Heart left ventricle (tissue), 16 donors: Measurements from ENCODE around the gene IRF2BPL. TPM values are rescaled to one million over a fixed set of nuclear protein-coding genes. Genes with fewer than 3 reads are reported as not detected.

Source experiments
- ATAC-seq, 4 donors: fragments of 200-7000 bp; cut with Tn5 transposase; one replicate each; pipeline ENCODE4 v1.9.1; 2020 to 2022; ENCODE audit warnings: moderate library complexity in 4 of 4, mild to moderate bottlenecking in 3 of 4, moderate number of reproducible peaks in 1 of 4
- DNase-seq, 5 donors: peaks; one replicate each; pipeline ENCODE4 v3.0.0-alpha.2; 2020
- H3K27ac ChIP-seq, 12 donors: fragments of 200-600 bp; sonication (generic) in 4 of 12; one replicate each; pipeline versions ENCODE4 v1.5.0 to v1.8.0; 2016 to 2022; ENCODE audit warnings: mild to moderate bottlenecking in 2 of 12
- H3K27me3 ChIP-seq, 9 donors: fragments of 200-600 bp; sonication (generic) in 2 of 9; one replicate each; pipeline versions ENCODE4 v1.5.1 to v1.8.0; 2016 to 2022; ENCODE audit warnings: mild to moderate bottlenecking in 3 of 9
- H3K36me3 ChIP-seq, 9 donors: fragments of 200-600 bp; sonication (generic) in 2 of 9; one replicate each; pipeline versions ENCODE4 v1.5.0 to v1.8.0; 2018 to 2022; ENCODE audit warnings: mild to moderate bottlenecking in 2 of 9
- H3K4me1 ChIP-seq, 12 donors: fragments of 200-600 bp; sonication (generic) in 4 of 12; one replicate each; pipeline versions ENCODE4 v1.5.0 to v1.8.0; 2016 to 2022; ENCODE audit warnings: mild to moderate bottlenecking in 3 of 12
- H3K4me3 ChIP-seq, 12 donors: fragments of 200-600 bp; sonication (generic) in 4 of 12; one replicate each; pipeline versions ENCODE4 v1.5.0 to v1.8.0; 2017 to 2022; ENCODE audit warnings: mild to moderate bottlenecking in 9 of 12, moderate library complexity in 4 of 12
- H3K9me3 ChIP-seq, 12 donors: fragments of 200-600 bp; sonication (generic) in 4 of 12; one replicate each; pipeline versions ENCODE4 v1.5.0 to v1.8.0; 2016 to 2022; ENCODE audit warnings: mild to moderate bottlenecking in 1 of 12
- POLR2A ChIP-seq, 2 donors: fragments of 450-650 bp; IDR thresholded peaks; one replicate each; pipeline ENCODE4 v1.6.1; 2017; ENCODE audit warnings: antibody characterized with exemption in 2 of 2, mild to moderate bottlenecking in 2 of 2, moderate library complexity in 2 of 2
- WGBS, 4 donors: extraction: QIAGEN DNeasy Blood & Tissue Kit in 2 of 4; methylation state at CpG; one replicate each; pipeline versions ENCODE4 v1.1.5 to v1.1.7; 2013 to 2018; 5-methylcytosine and 5-hydroxymethylcytosine counted together
- intact Hi-C, 10 donors: fragments of 100-400 bp; cut with DNase I; formaldehyde crosslinking; loops; one replicate each; pipeline versions ENCODE4 v1.11.1 to v1.14.2; 2022
- polyA plus RNA-seq, 2 donors: library from polyadenylated mRNA; stranded (reverse); fragments of 200-250 nt; gene quantifications; one replicate each; pipeline ENCODE4 v1.2.3, GENCODE V29; 2013
- total RNA-seq, 9 donors: library from RNA; depleted of rRNA in 2 of 9; stranded (reverse); fragments of >200 nt in 2 of 9; fragmentation: NEBNext Ultra II Directional in 3 of 9; extraction: Animal tissue kit (Norgen Biotek cat#: 25700) in 3 of 9; gene quantifications; one replicate each; pipeline versions ENCODE4 v1.1.0 to v1.2.4, GENCODE V29; 2016 to 2023
- TF ChIP-seq, protein P1 (sequence below), 12 donors: fragments of 200-600 bp; sonication (generic) in 4 of 12; IDR thresholded peaks; one replicate each; pipeline versions ENCODE4 v1.5.0 to v1.8.0; 2018 to 2022; ENCODE audit warnings: antibody characterized with exemption in 12 of 12, mild to moderate bottlenecking in 5 of 12
- donor health status: ischemic (EF 13 %, LVEDD 7.1; RV severe dilation, severe dysfunction).
- donor health status: healthy with polysubstance abuse.
- donor health status: DM: no; HTN: yes; CAD: no.
- donor health status: DM: no; HTN: no; CAD: no.
- donor health status: ischemic (EF 25% LVEDD 6.9; RV normal size, moderate dysfunction).
- donor health status: ischemic (EF 25% LVEDD 5.7; RV mildly dilated, moderate dysfunction).
- donor health status: healthy.
- donor health status: DM: yes; HTN: yes; CAD: no.
- donor health status: ischemic (EF 35%, LVEDD 5.7; RV mildly dilated, moderate dysfunction).
- donor health status: nonischemic (EF 11% LVEDD 7.7; RV severe dilation, severe dysfunction).
- donor health status: DM: yes; HTN: yes; CAD: no.
- donor health status: PGD.
- donor health status: ischemic (EF 29% LVEDD 5.4; RV normal size, mild dysfunction).
- donor health status: nonischemic (EF 23%, LVEDD 6.1; RV moderate dilation, normal function).

The IRF2BPL gene
- total and polyA plus RNA-seq, 11 donors = 7.5 to 59.2 (median 36.2) TPM

DNA sequence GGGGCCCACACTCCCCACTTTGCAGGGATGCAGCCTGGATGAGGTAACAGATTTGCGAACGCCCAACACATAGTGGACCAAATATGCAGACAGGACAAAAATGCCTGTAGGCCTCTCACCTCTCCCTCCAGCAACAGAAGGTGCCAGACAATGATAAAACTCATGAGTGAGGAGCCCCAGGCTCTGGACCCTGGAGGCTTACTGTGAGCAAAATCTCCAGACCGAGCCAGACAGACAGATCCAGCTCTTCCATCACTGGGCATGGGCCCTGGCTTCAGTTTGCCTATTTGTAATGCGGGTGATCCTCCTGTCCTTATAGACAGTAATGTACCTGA is 42.3 kb downstream of the IRF2BPL start:
- Histone ChIP-seq H3K4me1 (peaks cover 0 to 5% (median 0%) of the 10 kb centered on the region in 12 donors), H3K27me3 (no peaks in the 10 kb centered on the region), H3K9me3 (peaks cover 0 to 6% (median 0%) of the 10 kb centered on the region in 12 donors), H3K27ac (no peak overlapping the region), H3K36me3 (no peaks in the 10 kb centered on the region), H3K4me3 (no peak overlapping the region)
- TF ChIP-seq, protein P1, sequence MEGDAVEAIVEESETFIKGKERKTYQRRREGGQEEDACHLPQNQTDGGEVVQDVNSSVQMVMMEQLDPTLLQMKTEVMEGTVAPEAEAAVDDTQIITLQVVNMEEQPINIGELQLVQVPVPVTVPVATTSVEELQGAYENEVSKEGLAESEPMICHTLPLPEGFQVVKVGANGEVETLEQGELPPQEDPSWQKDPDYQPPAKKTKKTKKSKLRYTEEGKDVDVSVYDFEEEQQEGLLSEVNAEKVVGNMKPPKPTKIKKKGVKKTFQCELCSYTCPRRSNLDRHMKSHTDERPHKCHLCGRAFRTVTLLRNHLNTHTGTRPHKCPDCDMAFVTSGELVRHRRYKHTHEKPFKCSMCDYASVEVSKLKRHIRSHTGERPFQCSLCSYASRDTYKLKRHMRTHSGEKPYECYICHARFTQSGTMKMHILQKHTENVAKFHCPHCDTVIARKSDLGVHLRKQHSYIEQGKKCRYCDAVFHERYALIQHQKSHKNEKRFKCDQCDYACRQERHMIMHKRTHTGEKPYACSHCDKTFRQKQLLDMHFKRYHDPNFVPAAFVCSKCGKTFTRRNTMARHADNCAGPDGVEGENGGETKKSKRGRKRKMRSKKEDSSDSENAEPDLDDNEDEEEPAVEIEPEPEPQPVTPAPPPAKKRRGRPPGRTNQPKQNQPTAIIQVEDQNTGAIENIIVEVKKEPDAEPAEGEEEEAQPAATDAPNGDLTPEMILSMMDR (IDR thresholded peaks at IDR 0.05) = no peak
- TF ChIP-seq POLR2A (IDR thresholded peaks at IDR 0.05) = no peak
- ATAC-seq = no peak
- DNase-seq = no peak
- 95 to 100% (median 99%) methylated on average over 2 to 4 of the region's 4 CpGs for WGBS, 4 donors
- intact Hi-C loops = no loop called here

DNA sequence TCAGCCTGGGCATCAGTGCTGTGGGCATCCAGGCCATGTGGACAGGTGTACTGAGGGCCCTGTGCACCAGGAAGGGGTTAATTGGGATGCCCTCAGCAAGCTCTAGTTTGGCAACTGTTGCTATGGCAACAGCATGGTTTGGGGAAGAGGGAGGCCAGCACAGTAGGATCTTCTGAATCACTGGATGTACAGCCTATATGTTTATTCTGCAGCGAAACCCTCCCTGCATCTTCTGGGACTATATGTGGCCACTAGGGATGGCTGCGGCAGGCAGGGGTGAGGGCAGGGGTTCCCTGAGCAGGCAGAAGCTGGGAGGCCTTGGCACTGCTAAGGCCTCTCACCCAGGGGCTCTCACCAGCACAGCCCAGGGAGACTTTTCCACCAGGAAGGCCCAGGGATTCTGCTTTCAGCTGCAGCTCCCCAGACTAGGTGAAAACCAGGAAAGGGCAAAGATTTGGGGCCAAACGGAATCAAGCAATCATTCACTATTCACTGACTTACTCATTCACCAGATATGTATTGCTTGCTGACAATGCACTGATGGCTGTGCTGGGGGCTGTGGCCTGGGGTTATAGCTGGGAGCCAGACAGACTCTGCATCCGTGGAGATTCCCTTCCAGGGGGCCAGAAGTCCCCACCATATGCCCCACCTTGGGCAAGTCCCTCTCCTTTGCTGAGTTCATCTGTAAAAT is 42.8 kb downstream of the IRF2BPL start:
- DNase-seq = no peak
- 81 to 94% (median 92%) methylated on average over 2 to 4 of the region's 4 CpGs for WGBS, 4 donors

GRCh38 chr14:76984787-76985375 is 43.6 kb downstream of the IRF2BPL start:
- 59 to 69% (median 62%) methylated on average over 5 to 6 of the region's 6 CpGs for WGBS, 4 donors
- TF ChIP-seq, protein P1 (IDR thresholded peaks at IDR 0.05) = no peak

More for the DNA sequence above, 42.8 kb downstream of the IRF2BPL start:
- Histone ChIP-seq H3K4me3 (no peak overlapping the region), H3K27me3 (no peaks in the 10 kb centered on the region), H3K36me3 (no peaks in the 10 kb centered on the region), H3K9me3 (peaks cover 0 to 6% (median 0%) of the 10 kb centered on the region in 12 donors), H3K4me1 (peaks cover 0 to 5% (median 0%) of the 10 kb centered on the region in 12 donors), H3K27ac (no peak overlapping the region)
- peak in 1 of 4 donors; percentile 12 for ATAC-seq
- intact Hi-C loops = no loop called here
- TF ChIP-seq, protein P1 (IDR thresholded peaks at IDR 0.05) = no peak
- no peak for TF ChIP-seq POLR2A (IDR thresholded peaks at IDR 0.05)

GRCh38 chr14:76984297-76984696 is 44.2 kb downstream of the IRF2BPL start:
- ATAC-seq (peak in 3 of 4 donors; percentile 21 to 46 (median 29)), DNase-seq (no peak)
- Histone ChIP-seq H3K27ac (no peak overlapping the region), H3K27me3 (no peaks in the 10 kb centered on the region), H3K4me1 (peaks cover 0 to 5% (median 0%) of the 10 kb centered on the region in 12 donors), H3K36me3 (no peaks in the 10 kb centered on the region), H3K9me3 (peaks cover 0 to 6% (median 0%) of the 10 kb centered on the region in 12 donors), H3K4me3 (no peak overlapping the region)
- TF ChIP-seq, protein P1 (IDR thresholded peaks at IDR 0.05) = no peak
- no peak for TF ChIP-seq POLR2A (IDR thresholded peaks at IDR 0.05)
- WGBS, 4 donors = 49 to 75% (median 68%) methylated on average over 3 to 4 of the region's 4 CpGs
- intact Hi-C loops = no loop called here

More at GRCh38 chr14:76984787-76985375, 43.6 kb downstream of the IRF2BPL start:
- H3K9me3 ChIP-seq = peaks cover 0 to 6% (median 0%) of the 10 kb centered on the region in 12 donors
- H3K4me3 ChIP-seq = no peak overlapping the region
- DNase-seq (no peak), ATAC-seq (peak in 1 of 4 donors; percentile 33)
- intact Hi-C loops = no loop called here
- H3K36me3 ChIP-seq = no peaks in the 10 kb centered on the region
- H3K27ac ChIP-seq = no peak overlapping the region
- H3K4me1 ChIP-seq = peaks cover 0 to 5% (median 0%) of the 10 kb centered on the region in 12 donors
- no peaks in the 10 kb centered on the region for H3K27me3 ChIP-seq
